ENCODE results near the gene IGF2. TPM values are rescaled to one million over a fixed set of nuclear protein-coding genes. Genes with fewer than 3 reads are reported as not detected.

The IGF2 gene
- total and polyA plus RNA-seq, 2 donors (not counting 1 experiment from before 2014, with no cell fraction given) = not detected

GRCh38 chr11:2100361-2101170 lies 38.6 kb downstream of the IGF2 start:
- Mint-ChIP-seq H3K4me3 (no peak overlapping the region), H3K9me3 (ENCODE audit: insufficient read depth) (no peaks in the 10 kb centered on the region), H3K27ac (no peak overlapping the region), H3K4me1 (no peaks in the 10 kb centered on the region), H3K27me3 (peaks cover 18% of the 10 kb centered on the region)
- Histone ChIP-seq H3K79me2 (ENCODE audit: control insufficient read depth, insufficient read depth, low read length) (no peaks in the 10 kb centered on the region), H2AFZ (ENCODE audit: insufficient read depth, low read depth, low read length, poor library complexity, severe bottlenecking) (no peak overlapping the region), H3K27me3 (replicated peaks in 1 of 4; ENCODE audit: control extremely low read depth in 1 of 4, control insufficient read depth in 3 of 4, insufficient read depth in 4 of 4, low read length in 3 of 4) (peaks cover 0 to 7% (median under 1%) of the 10 kb centered on the region in 4 experiments), H3K36me3 (replicated peaks in 1 of 2; ENCODE audit: control extremely low read depth in 1 of 2, control insufficient read depth in 1 of 2, extremely low read depth in 1 of 2, insufficient read depth in 2 of 2, low read length in 1 of 2) (no peaks in the 10 kb centered on the region), H3K9ac (ENCODE audit: low read length) (no peak overlapping the region), H3K4me1 (ENCODE audit: control insufficient read depth in 2 of 2, insufficient read depth in 2 of 2, low read length in 2 of 2) (no peaks in the 10 kb centered on the region), H3K27ac (ENCODE audit: low read length in 2 of 2) (no peak overlapping the region), H3K4me3 (ENCODE audit: control extremely low read depth in 1 of 5, extremely low read depth in 1 of 5, insufficient read depth in 1 of 5, low read depth in 2 of 5, low read length in 4 of 5) (no peak overlapping the region), H3K4me2 (replicated peaks; ENCODE audit: low read depth, low read length, poor library complexity, severe bottlenecking) (no peak overlapping the region), H3K9me3 (ENCODE audit: control extremely low read depth in 1 of 3, control insufficient read depth in 2 of 3, insufficient read depth in 1 of 3, low read length in 2 of 3) (no peaks in the 10 kb centered on the region), H4K20me1 (ENCODE audit: control insufficient read depth, insufficient read depth, low read length, poor library complexity, severe bottlenecking) (no peaks in the 10 kb centered on the region)
- ATAC-seq (ENCODE audit: low read depth) (no peak), DNase-seq (no peak)
- ChIA-PET CTCF (no interaction called here), POLR2A (no interaction called here)
- intact Hi-C loops (cut with micrococcal nuclease) = no loop called here
- WGBS (ENCODE audit: insufficient coverage) = 78% methylated on average over 25 of the region's 25 CpGs
- TF ChIP-seq EZH2 (IDR thresholded peaks at IDR 0.05; ENCODE audit: borderline replicate concordance, insufficient read depth, low read depth, low read length, poor library complexity, severe bottlenecking) (no peak), CTCF (IDR thresholded peaks at IDR 0.05) (no peak)

All from B cell (primary cell).